Measurements from ENCODE around the gene TULP4.
"Not testable (repeated sequence)": the region's sequence is repeated elsewhere in the genome, so short reads cannot be mapped to it uniquely, and the experiment has no call there.

The TULP4 gene

DNA sequence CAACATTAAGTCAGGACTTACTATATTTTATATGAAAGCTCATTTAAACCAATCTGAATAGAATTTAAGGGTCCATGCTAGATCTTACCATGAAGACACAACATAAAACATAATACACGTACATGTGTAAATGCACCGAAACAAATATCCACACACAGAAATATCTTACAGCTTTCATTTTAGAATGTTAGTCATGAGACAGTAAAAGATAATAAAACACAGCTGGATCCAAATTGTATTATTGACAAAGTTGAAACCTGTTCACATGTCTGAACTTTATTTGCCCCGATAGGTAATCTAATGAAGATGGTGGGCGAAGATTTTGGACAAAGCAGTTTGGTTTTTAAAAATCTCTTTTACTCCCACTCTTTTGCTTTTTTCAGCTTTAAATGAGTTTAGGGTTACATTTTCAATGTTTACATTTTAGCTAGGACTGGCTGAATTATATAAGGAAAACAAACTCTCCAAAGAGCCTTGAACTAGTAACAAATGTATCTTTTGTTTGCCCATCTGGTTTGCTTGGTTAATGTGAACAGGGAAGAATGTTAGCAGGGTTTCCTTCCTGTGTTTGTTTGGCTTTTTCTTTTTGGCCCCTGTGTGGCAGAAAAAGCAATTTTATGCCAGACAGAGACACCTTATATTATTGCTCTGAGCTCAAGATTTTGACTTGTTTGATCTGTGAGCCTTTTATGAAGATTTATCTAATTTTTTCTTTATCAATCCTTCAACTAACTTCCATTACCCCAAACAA is 242.5 kb downstream of the TULP4 start:
- no peak overlapping the region for H3K4me2 ChIP-seq (ENCODE audit: low read length)
- H4K5ac ChIP-seq (ENCODE audit: low read length): no peak overlapping the region
- H3K23ac ChIP-seq (ENCODE audit: low read length): no peak overlapping the region
- H3K4me1 ChIP-seq (ENCODE audit: control insufficient read depth, low read depth, low read length): no peaks in the 10 kb centered on the region
- no peaks in the 10 kb centered on the region for H3K79me2 ChIP-seq (ENCODE audit: control insufficient read depth, insufficient read depth, low read length)
- H2BK5ac ChIP-seq (ENCODE audit: low read length): no peak overlapping the region
- no peaks in the 10 kb centered on the region for H3K79me1 ChIP-seq (ENCODE audit: low read length)
- H2BK120ac ChIP-seq (ENCODE audit: low read depth, low read length): no peak overlapping the region
- no peak for DNase-seq
- no peak overlapping the region for H2BK15ac ChIP-seq (replicated peaks; ENCODE audit: low read depth)
- no CpG with 5 or more reads among the region's 4 CpGs for WGBS (ENCODE audit: extremely low coverage, insufficient coverage, low lambda C conversion rate)
- no peak overlapping the region for H3K56ac ChIP-seq (ENCODE audit: low read length)
- no peak overlapping the region for H3K4ac ChIP-seq (ENCODE audit: low read depth, low read length)
- H3K27ac ChIP-seq (ENCODE audit: low read depth, low read length): no peak overlapping the region
- H3K18ac ChIP-seq (ENCODE audit: low read length): no peak overlapping the region
- H3K36me3 ChIP-seq (ENCODE audit: control insufficient read depth, insufficient read depth, low read length): no peaks in the 10 kb centered on the region
- no peak overlapping the region for H3K4me3 ChIP-seq (ENCODE audit: low read length)
- no peak overlapping the region for H3K9ac ChIP-seq (ENCODE audit: low read length)
- no peak overlapping the region for H4K8ac ChIP-seq (ENCODE audit: low read depth, low read length)
- H2AK5ac ChIP-seq (ENCODE audit: low read length): no peak overlapping the region
- H3K27me3 ChIP-seq (ENCODE audit: insufficient read depth, low read length, poor library complexity): no peaks in the 10 kb centered on the region

DNA sequence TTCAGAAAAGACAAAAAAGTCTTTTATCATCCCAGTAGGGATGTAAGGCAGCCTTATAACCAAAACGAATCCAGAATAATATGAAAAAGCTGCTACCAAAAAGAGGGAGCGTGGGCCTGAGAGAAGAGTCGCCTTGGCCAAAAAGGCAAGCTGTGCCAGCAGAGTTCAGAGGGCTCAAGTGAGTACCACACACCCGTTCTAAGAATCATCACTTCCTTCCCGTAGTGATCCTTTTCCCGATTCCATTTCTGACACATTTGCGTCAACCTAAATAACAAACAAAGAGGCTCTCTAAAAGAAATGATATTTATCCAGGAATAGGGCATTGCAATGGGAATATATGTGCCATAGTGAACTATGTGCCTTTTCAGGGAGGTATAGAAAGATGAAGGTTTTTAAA is 243.8 kb downstream of the TULP4 start:
- no peak overlapping the region for H2BK120ac ChIP-seq (ENCODE audit: low read depth, low read length)
- H3K23ac ChIP-seq (ENCODE audit: low read length): no peak overlapping the region
- no peak overlapping the region for H3K4me3 ChIP-seq (ENCODE audit: low read length)
- H3K27me3 ChIP-seq (ENCODE audit: insufficient read depth, low read length, poor library complexity): no peaks in the 10 kb centered on the region
- no peak overlapping the region for H3K4me2 ChIP-seq (ENCODE audit: low read length)
- H2AK5ac ChIP-seq (ENCODE audit: low read length): no peak overlapping the region
- DNase-seq: no peak
- no peak overlapping the region for H4K8ac ChIP-seq (ENCODE audit: low read depth, low read length)
- H3K27ac ChIP-seq (ENCODE audit: low read depth, low read length): no peak overlapping the region
- H3K36me3 ChIP-seq (ENCODE audit: control insufficient read depth, insufficient read depth, low read length): no peaks in the 10 kb centered on the region
- H3K56ac ChIP-seq (ENCODE audit: low read length): no peak overlapping the region
- no peak overlapping the region for H3K18ac ChIP-seq (ENCODE audit: low read length)
- H2BK5ac ChIP-seq (ENCODE audit: low read length): no peak overlapping the region
- WGBS (ENCODE audit: extremely low coverage, insufficient coverage, low lambda C conversion rate): no CpG with 5 or more reads among the region's 7 CpGs
- no peaks in the 10 kb centered on the region for H3K79me1 ChIP-seq (ENCODE audit: low read length)
- peaks cover 5% of the 10 kb centered on the region for H3K79me2 ChIP-seq (ENCODE audit: control insufficient read depth, insufficient read depth, low read length)
- no peak overlapping the region for H4K5ac ChIP-seq (ENCODE audit: low read length)
- H3K9ac ChIP-seq (ENCODE audit: low read length): no peak overlapping the region
- H2BK15ac ChIP-seq (replicated peaks; ENCODE audit: low read depth): no peak overlapping the region
- H3K4me1 ChIP-seq (ENCODE audit: control insufficient read depth, low read depth, low read length): no peaks in the 10 kb centered on the region
- H3K4ac ChIP-seq (ENCODE audit: low read depth, low read length): no peak overlapping the region

- not testable (repeated sequence) for DNase-seq; H3K9ac ChIP-seq (ENCODE audit: low read length); H3K36me3 ChIP-seq (ENCODE audit: control insufficient read depth, insufficient read depth, low read length); H3K4ac ChIP-seq (ENCODE audit: low read depth, low read length); H3K23ac ChIP-seq (ENCODE audit: low read length); H3K4me1 ChIP-seq (ENCODE audit: control insufficient read depth, low read depth, low read length); H3K27ac ChIP-seq (ENCODE audit: low read depth, low read length); H2BK15ac ChIP-seq (replicated peaks; ENCODE audit: low read depth); H2BK120ac ChIP-seq (ENCODE audit: low read depth, low read length); H3K4me2 ChIP-seq (ENCODE audit: low read length); H3K27me3 ChIP-seq (ENCODE audit: insufficient read depth, low read length, poor library complexity); H2AK5ac ChIP-seq (ENCODE audit: low read length); H4K8ac ChIP-seq (ENCODE audit: low read depth, low read length); H3K18ac ChIP-seq (ENCODE audit: low read length); H2BK5ac ChIP-seq (ENCODE audit: low read length); H3K56ac ChIP-seq (ENCODE audit: low read length); H4K5ac ChIP-seq (ENCODE audit: low read length); H3K79me1 ChIP-seq (ENCODE audit: low read length); H3K4me3 ChIP-seq (ENCODE audit: low read length)
- WGBS (ENCODE audit: extremely low coverage, insufficient coverage, low lambda C conversion rate): no CpG with 5 or more reads among the region's 3 CpGs
- peaks cover 15% of the 10 kb centered on the region for H3K79me2 ChIP-seq (ENCODE audit: control insufficient read depth, insufficient read depth, low read length)
These were observed 244.8 kb downstream of the TULP4 start for GRCh38 chr6:158557110-158557509.

DNA sequence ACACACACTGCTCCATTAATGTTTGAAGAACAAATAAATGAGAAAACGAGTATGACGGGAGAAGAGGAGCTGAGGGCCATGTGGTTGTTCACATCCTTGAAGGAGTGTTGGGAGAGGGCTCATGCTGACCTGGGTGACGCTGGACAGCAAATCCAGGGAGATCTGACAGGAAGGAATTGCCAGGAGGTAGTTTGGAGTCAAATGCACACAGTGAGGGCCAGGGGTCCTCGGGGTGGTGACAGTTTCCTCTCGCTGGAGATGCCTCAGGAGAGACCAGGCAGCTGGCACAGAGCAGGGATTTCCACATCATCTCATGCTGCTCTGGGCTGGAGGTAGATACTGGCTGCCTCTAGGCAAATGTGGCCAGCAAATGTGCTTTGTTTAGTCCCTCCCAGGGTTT is 245.7 kb downstream of the TULP4 start:
- Histone ChIP-seq H3K4me2 (ENCODE audit: low read length) (no peak overlapping the region), H2BK5ac (ENCODE audit: low read length) (no peak overlapping the region), H3K23ac (ENCODE audit: low read length) (no peak overlapping the region), H2BK15ac (replicated peaks; ENCODE audit: low read depth) (no peak overlapping the region), H3K79me1 (ENCODE audit: low read length) (peaks cover 16% of the 10 kb centered on the region), H3K36me3 (ENCODE audit: control insufficient read depth, insufficient read depth, low read length) (no peaks in the 10 kb centered on the region), H3K79me2 (ENCODE audit: control insufficient read depth, insufficient read depth, low read length) (peaks cover 23% of the 10 kb centered on the region), H3K27me3 (ENCODE audit: insufficient read depth, low read length, poor library complexity) (no peaks in the 10 kb centered on the region), H3K4me3 (ENCODE audit: low read length) (no peak overlapping the region), H2AK5ac (ENCODE audit: low read length) (no peak overlapping the region), H3K4ac (ENCODE audit: low read depth, low read length) (no peak overlapping the region), H3K27ac (ENCODE audit: low read depth, low read length) (no peak overlapping the region), H3K4me1 (ENCODE audit: control insufficient read depth, low read depth, low read length) (peaks cover 2% of the 10 kb centered on the region), H3K18ac (ENCODE audit: low read length) (no peak overlapping the region), H4K8ac (ENCODE audit: low read depth, low read length) (no peak overlapping the region), H4K5ac (ENCODE audit: low read length) (no peak overlapping the region), H3K9ac (ENCODE audit: low read length) (no peak overlapping the region), H3K56ac (ENCODE audit: low read length) (no peak overlapping the region), H2BK120ac (ENCODE audit: low read depth, low read length) (no peak overlapping the region)
- no CpG with 5 or more reads among the region's 5 CpGs for WGBS (ENCODE audit: extremely low coverage, insufficient coverage, low lambda C conversion rate)
- DNase-seq: no peak

GRCh38 chr6:158558415-158559306 is 246.4 kb downstream of the TULP4 start:
- Histone ChIP-seq H4K5ac (ENCODE audit: low read length) (no peak overlapping the region), H3K36me3 (ENCODE audit: control insufficient read depth, insufficient read depth, low read length) (no peaks in the 10 kb centered on the region), H3K79me2 (ENCODE audit: control insufficient read depth, insufficient read depth, low read length) (peaks cover 28% of the 10 kb centered on the region), H3K4ac (ENCODE audit: low read depth, low read length) (peak overlapping the region; percentile 40), H3K27me3 (ENCODE audit: insufficient read depth, low read length, poor library complexity) (no peaks in the 10 kb centered on the region), H2BK15ac (replicated peaks; ENCODE audit: low read depth) (no peak overlapping the region), H3K23ac (ENCODE audit: low read length) (no peak overlapping the region), H3K9ac (ENCODE audit: low read length) (no peak overlapping the region), H3K4me2 (ENCODE audit: low read length) (no peak overlapping the region), H3K4me1 (ENCODE audit: control insufficient read depth, low read depth, low read length) (peaks cover 2% of the 10 kb centered on the region), H3K18ac (ENCODE audit: low read length) (no peak overlapping the region), H3K79me1 (ENCODE audit: low read length) (peaks cover 19% of the 10 kb centered on the region), H2AK5ac (ENCODE audit: low read length) (no peak overlapping the region), H3K27ac (ENCODE audit: low read depth, low read length) (no peak overlapping the region), H2BK120ac (ENCODE audit: low read depth, low read length) (no peak overlapping the region), H4K8ac (ENCODE audit: low read depth, low read length) (no peak overlapping the region), H3K56ac (ENCODE audit: low read length) (no peak overlapping the region), H2BK5ac (ENCODE audit: low read length) (no peak overlapping the region), H3K4me3 (ENCODE audit: low read length) (no peak overlapping the region)
- WGBS (ENCODE audit: extremely low coverage, insufficient coverage, low lambda C conversion rate): no CpG with 5 or more reads among the region's 14 CpGs
- no peak for DNase-seq
